Measurements from ENCODE around the gene KIF4A. TPM values are rescaled to one million over a fixed set of nuclear protein-coding genes. Genes with fewer than 3 reads are reported as not detected.

Gene KIF4A
- total RNA-seq, 2 experiments from 2014 or later, result 29.9 to 40.7 TPM

DNA sequence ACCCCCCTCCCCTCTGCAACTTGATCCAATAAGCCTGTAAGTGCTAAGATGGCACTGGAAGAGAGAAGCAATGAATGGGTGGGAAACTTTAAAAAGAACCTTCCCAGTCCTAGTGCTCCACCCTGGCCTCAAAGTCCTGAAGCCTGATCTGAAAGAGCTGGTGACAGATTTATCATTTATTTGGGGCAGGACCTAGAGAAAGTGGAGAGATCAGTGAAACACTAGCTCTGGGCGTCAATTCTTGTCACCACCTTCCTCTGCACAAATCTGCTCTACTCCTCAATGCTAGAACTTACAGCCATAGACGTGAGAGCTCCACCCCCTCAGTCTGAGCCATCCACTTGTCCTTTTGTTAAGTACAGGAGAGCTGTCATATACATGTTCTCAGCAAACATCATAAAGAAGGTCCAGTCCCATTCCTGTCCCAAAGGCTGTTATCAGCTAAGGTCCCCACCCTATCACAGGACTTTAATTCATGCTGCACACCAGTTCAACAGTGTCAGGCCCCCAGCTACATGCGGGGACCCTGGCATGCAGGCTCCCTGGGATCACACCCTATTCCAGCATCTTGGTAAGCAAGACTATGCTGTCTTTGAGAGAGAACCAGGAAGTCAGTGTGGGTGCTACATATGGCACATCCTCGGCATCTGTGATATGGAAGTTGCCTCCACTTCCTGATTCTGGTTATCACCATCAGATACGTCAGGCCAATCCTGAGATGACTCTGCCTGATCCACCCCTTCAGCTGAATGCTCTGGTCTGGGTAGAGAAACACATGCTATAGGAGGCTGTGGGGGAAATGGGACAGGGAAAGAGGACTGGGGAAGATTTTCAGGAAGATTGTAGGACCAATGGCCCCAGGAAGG is 32.2 kb upstream of the KIF4A start:
- Histone ChIP-seq H2AFZ (ENCODE audit: low read length) (no peak overlapping the region), H3K9me3 (ENCODE audit: low read length) (no peaks in the 10 kb centered on the region), H3K36me3 (ENCODE audit: insufficient read depth, low read length) (no peaks in the 10 kb centered on the region), H3K9me2 (ENCODE audit: insufficient read depth, low read length) (no peaks in the 10 kb centered on the region), H4K20me1 (ENCODE audit: insufficient read depth, low read length) (no peaks in the 10 kb centered on the region), H3K4me1 (ENCODE audit: insufficient read depth, low read length, poor library complexity, severe bottlenecking) (no peaks in the 10 kb centered on the region), H3K4me3 (ENCODE audit: low read depth, low read length, poor library complexity, severe bottlenecking) (no peak overlapping the region), H3K79me2 (ENCODE audit: insufficient read depth, low read depth, low read length) (no peaks in the 10 kb centered on the region), H3K27ac (ENCODE audit: low read depth, low read length, poor library complexity, severe bottlenecking) (no peak overlapping the region), H3K4me2 (ENCODE audit: low read length) (no peak overlapping the region)
- no peak for DNase-seq (ENCODE audit: low spot score)
- intact Hi-C loops (cut with micrococcal nuclease; ENCODE audit: unreplicated experiment), result no loop called here
- ChIA-PET POLR2A (interaction anchor here (0.6 kb wide), 1 partner anchor 196 kb away, joined by 3 read pairs; no protein-coding TSS in a partner anchor), CTCF (ENCODE audit: unreplicated experiment) (no interaction called here)
- TF ChIP-seq, protein P1, sequence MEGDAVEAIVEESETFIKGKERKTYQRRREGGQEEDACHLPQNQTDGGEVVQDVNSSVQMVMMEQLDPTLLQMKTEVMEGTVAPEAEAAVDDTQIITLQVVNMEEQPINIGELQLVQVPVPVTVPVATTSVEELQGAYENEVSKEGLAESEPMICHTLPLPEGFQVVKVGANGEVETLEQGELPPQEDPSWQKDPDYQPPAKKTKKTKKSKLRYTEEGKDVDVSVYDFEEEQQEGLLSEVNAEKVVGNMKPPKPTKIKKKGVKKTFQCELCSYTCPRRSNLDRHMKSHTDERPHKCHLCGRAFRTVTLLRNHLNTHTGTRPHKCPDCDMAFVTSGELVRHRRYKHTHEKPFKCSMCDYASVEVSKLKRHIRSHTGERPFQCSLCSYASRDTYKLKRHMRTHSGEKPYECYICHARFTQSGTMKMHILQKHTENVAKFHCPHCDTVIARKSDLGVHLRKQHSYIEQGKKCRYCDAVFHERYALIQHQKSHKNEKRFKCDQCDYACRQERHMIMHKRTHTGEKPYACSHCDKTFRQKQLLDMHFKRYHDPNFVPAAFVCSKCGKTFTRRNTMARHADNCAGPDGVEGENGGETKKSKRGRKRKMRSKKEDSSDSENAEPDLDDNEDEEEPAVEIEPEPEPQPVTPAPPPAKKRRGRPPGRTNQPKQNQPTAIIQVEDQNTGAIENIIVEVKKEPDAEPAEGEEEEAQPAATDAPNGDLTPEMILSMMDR (conservative IDR thresholded peaks at IDR 0.05; ENCODE audit: low read length), result no peak
- no peak for TF ChIP-seq EZH2phosphoT487 (IDR thresholded peaks at IDR 0.05; ENCODE audit: borderline replicate concordance, low read depth, low read length)
- no TSS peak for BruUV-seq (replicated peaks)

DNA sequence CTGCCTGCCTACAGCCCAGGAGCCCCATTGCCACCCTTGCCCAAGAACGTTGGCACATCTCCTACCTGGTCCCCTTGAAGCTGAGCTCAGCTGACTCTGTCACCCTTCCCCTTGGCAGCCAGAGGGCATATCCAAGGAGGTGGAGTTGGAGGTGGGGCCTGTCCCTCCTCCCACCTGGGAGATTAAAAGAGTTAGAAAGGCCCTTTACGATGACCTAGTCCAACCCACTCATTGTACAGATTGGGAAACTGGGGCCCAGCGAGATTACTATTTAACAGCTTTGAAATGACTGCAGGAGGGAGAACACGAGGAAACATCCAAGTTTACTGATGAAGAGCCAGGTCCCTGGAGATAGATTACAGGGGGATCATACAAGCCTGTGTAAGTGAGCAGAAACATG is 29.8 kb upstream of the KIF4A start, which contains the start of gene P2RY4:
TSS of gene P2RY4 (minus strand) at position 101 of the 400 bp plus-strand sequence. CDS start 580 bp downstream, outside the sequence.
- Histone ChIP-seq H3K27ac (ENCODE audit: low read depth, low read length, poor library complexity, severe bottlenecking) (no peak within 1 kb of the TSS), H2AFZ (ENCODE audit: low read length) (no peak within 1 kb of the TSS), H3K36me3 (ENCODE audit: insufficient read depth, low read length) (no peaks in the 10 kb centered on the region), H3K4me1 (ENCODE audit: insufficient read depth, low read length, poor library complexity, severe bottlenecking) (no peaks in the 10 kb centered on the region), H3K4me2 (ENCODE audit: low read length) (no peak within 1 kb of the TSS), H3K9me3 (ENCODE audit: low read length) (no peaks in the 10 kb centered on the region), H3K79me2 (ENCODE audit: insufficient read depth, low read depth, low read length) (no peaks in the 10 kb centered on the region), H3K9me2 (ENCODE audit: insufficient read depth, low read length) (no peaks in the 10 kb centered on the region), H3K4me3 (ENCODE audit: low read depth, low read length, poor library complexity, severe bottlenecking) (no peak within 1 kb of the TSS), H4K20me1 (ENCODE audit: insufficient read depth, low read length) (no peaks in the 10 kb centered on the region)
- DNase-seq (ENCODE audit: low spot score), result no peak
- TF ChIP-seq, protein P1 (conservative IDR thresholded peaks at IDR 0.05; ENCODE audit: low read length), result no peak
- no peak for TF ChIP-seq EZH2phosphoT487 (IDR thresholded peaks at IDR 0.05; ENCODE audit: borderline replicate concordance, low read depth, low read length)
- POLR2A ChIA-PET, result no interaction called here
- no TSS peak for BruUV-seq (replicated peaks)
- intact Hi-C loops (cut with micrococcal nuclease; ENCODE audit: unreplicated experiment), result no loop called here
- CTCF ChIA-PET (ENCODE audit: unreplicated experiment), result no interaction called here

GRCh38 chrX:70262952-70263567 is 26.8 kb upstream of the KIF4A start:
- H3K27ac ChIP-seq (ENCODE audit: low read depth, low read length, poor library complexity, severe bottlenecking), result no peak overlapping the region
- no peaks in the 10 kb centered on the region for H3K9me3 ChIP-seq (ENCODE audit: low read length)
- H2AFZ ChIP-seq (ENCODE audit: low read length), result no peak overlapping the region
- POLR2A ChIA-PET, result no interaction called here
- TF ChIP-seq, protein P1 (conservative IDR thresholded peaks at IDR 0.05; ENCODE audit: low read length), result peak; percentile 64
- TF ChIP-seq EZH2phosphoT487 (IDR thresholded peaks at IDR 0.05; ENCODE audit: borderline replicate concordance, low read depth, low read length), result no peak
- BruUV-seq (replicated peaks), result no TSS peak
- DNase-seq (ENCODE audit: low spot score), result peak; percentile 46
- H3K4me2 ChIP-seq (ENCODE audit: low read length), result no peak overlapping the region
- intact Hi-C loops (cut with micrococcal nuclease; ENCODE audit: unreplicated experiment), result no loop called here
- H3K4me1 ChIP-seq (ENCODE audit: insufficient read depth, low read length, poor library complexity, severe bottlenecking), result no peaks in the 10 kb centered on the region
- H3K36me3 ChIP-seq (ENCODE audit: insufficient read depth, low read length), result no peaks in the 10 kb centered on the region
- no peaks in the 10 kb centered on the region for H3K9me2 ChIP-seq (ENCODE audit: insufficient read depth, low read length)
- CTCF ChIA-PET (ENCODE audit: unreplicated experiment), result no interaction called here
- no peak overlapping the region for H3K4me3 ChIP-seq (ENCODE audit: low read depth, low read length, poor library complexity, severe bottlenecking)
- H3K79me2 ChIP-seq (ENCODE audit: insufficient read depth, low read depth, low read length), result no peaks in the 10 kb centered on the region
- no peaks in the 10 kb centered on the region for H4K20me1 ChIP-seq (ENCODE audit: insufficient read depth, low read length)

Data from OCI-LY7 (cell line).